SU-DHL-6 (cell line): Measurements from ENCODE around the gene ABTB2.

Source experiments
- CTCF ChIP-seq: fragments of 200-600 bp; sonication (generic); IDR thresholded peaks from one replicate; pipeline ENCODE4 v1.5.1; 2017; ENCODE audit warnings: antibody characterized with exemption, mild to moderate bottlenecking, low read length, moderate library complexity; ENCODE audit not compliant: insufficient read depth, poor library complexity, severe bottlenecking
- EZH2phosphoT487 ChIP-seq: fragments of 200-600 bp; sonication (generic), shearing (Covaris generic); conservative IDR thresholded peaks from 2 replicates; pipeline ENCODE4 v1.6.1; 2018; ENCODE audit warnings: mild to moderate bottlenecking, antibody characterized with exemption, low read length, moderate library complexity, mixed read lengths

- TF ChIP-seq CTCF (no peak), EZH2phosphoT487 (no peak)
Measured at GRCh38 chr11:34162856-34163255, 195.0 kb downstream of the ABTB2 start.
